ENCODE results near the gene DPF3. TPM values are rescaled to one million over a fixed set of nuclear protein-coding genes. Genes with fewer than 3 reads are reported as not detected.

The DPF3 gene
- total RNA-seq, 2 experiments from 2014 or later, result 0.25 to 0.39 TPM

DNA sequence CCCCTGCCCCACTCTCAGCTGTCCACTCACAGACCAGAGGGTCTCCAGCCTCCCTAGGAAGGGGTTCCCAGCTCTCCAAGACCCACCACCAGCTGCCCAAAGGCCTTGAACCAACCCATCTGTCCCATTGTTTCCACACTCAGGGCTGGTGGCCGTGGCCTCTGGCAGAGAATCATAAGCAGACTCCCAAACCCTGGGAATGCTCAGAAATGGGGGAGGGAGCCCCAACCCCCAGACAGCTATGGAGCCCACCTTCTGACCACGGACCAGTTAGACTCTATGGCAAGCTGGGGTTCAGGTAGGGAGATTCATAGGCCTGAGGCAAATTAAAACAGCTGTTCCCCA, 280.0 kb downstream of the DPF3 start:
- CTCF ChIA-PET, result interaction anchor here (0.6 kb wide), 1 partner anchor 148 kb away, joined by 3 read pairs; no protein-coding TSS in a partner anchor
- no peaks in the 10 kb centered on the region for H3K4me1 Mint-ChIP-seq
- POLR2A ChIA-PET, result no interaction called here
- intact Hi-C loops (cut with DNase I, micrococcal nuclease), result no loop called here
- no peak overlapping the region for H3K27ac Mint-ChIP-seq
- H3K4me3 Mint-ChIP-seq, result no peak overlapping the region
- H3K27me3 Mint-ChIP-seq, result no peaks in the 10 kb centered on the region
- no peak for ATAC-seq
- H3K9me3 Mint-ChIP-seq (ENCODE audit: low read depth), result no peaks in the 10 kb centered on the region
- no peak for DNase-seq
- H3K36me3 Mint-ChIP-seq (ENCODE audit: low read depth), result no peaks in the 10 kb centered on the region

DNA sequence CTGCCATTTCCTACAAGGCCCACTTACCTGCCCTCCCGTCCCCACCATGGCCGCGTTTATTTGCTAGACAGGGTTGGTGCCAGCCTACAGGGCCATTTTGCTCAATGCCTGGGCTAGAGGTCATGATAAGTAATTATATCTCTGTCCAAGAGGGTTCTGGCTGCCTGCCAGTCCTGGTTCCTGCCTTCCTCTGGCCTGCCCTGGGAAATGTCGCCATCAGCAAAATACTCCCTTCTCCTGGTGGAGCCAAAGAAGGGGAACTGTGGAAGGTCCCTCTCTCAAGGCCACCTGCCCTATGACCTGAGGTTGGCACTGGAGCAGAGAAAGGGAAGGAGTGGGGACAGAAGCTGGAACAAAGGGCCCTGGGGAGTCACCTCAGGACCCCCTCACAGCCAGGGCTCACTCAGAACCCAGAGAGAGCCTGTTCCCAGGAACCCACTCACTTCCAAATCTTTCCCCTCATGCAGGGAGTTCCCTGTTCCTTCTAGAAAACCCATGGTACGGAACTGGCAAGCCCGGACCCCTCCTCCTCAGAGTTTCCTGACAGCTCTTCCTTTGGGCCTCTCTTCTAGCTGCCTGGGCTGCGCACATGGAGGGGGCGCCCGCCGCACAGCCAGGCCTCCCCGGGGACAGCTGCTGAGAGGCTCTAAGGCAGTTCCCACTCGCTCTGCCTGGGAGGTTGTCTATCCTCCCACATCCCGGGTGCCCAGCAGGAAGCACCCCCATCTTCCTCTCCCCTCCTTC, 280.5 kb downstream of the DPF3 start:
- no peaks in the 10 kb centered on the region for H3K9me3 Mint-ChIP-seq (ENCODE audit: low read depth)
- H3K4me3 Mint-ChIP-seq, result no peak overlapping the region
- H3K36me3 Mint-ChIP-seq (ENCODE audit: low read depth), result no peaks in the 10 kb centered on the region
- intact Hi-C loops (cut with DNase I, micrococcal nuclease), result no loop called here
- H3K4me1 Mint-ChIP-seq, result no peaks in the 10 kb centered on the region
- no peak for ATAC-seq
- ChIA-PET POLR2A (no interaction called here), CTCF (no interaction called here)
- no peak for DNase-seq
- no peaks in the 10 kb centered on the region for H3K27me3 Mint-ChIP-seq
- H3K27ac Mint-ChIP-seq, result no peak overlapping the region

DNA sequence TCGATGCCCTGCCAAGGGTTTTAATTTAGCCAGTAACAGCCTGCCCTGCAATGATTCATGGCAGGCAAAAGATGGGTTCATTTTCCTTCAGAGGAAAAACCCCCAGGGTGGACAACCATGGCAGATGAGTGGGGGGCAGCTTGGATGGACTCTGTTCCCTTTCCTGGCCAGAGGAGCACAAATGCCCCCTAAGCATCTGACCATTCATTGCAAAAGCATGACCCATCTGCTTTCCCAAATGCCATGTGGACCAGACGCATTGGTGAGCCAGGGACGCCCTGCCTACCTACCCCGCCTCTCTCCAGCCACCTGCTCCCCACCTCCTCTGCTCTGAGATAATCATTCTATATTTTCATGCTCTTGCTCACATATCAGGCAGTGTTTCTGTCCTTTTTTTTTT, 281.9 kb downstream of the DPF3 start:
- Mint-ChIP-seq H3K9me3 (ENCODE audit: low read depth) (no peaks in the 10 kb centered on the region), H3K4me3 (no peak overlapping the region), H3K27ac (no peak overlapping the region), H3K36me3 (ENCODE audit: low read depth) (no peaks in the 10 kb centered on the region), H3K27me3 (no peaks in the 10 kb centered on the region), H3K4me1 (no peaks in the 10 kb centered on the region)
- intact Hi-C loops (cut with DNase I, micrococcal nuclease), result no loop called here
- CTCF ChIA-PET, result no interaction called here
- POLR2A ChIA-PET, result no interaction called here
- no peak for ATAC-seq
- DNase-seq, result no peak

DNA sequence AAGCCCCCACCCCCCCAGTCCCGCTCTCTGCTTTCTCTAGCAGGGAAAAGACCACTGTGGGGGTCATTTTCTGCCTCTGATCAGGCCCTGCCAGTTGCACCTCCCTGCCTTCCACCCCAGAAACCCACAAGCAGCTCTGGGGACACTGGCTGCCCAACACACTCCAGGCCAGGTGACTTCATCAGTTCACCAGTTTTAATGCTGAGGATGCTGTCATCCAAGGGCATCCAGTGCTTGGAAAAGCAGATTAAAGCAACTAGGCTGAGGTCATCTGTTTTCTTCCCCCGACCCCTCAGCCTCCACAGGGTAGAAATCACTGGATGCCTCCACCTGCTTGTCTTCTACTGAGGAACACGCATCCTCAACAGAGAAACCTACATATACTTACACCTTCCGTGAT, 282.4 kb downstream of the DPF3 start:
- ATAC-seq, result no peak
- no peak overlapping the region for H3K4me3 Mint-ChIP-seq
- CTCF ChIA-PET, result no interaction called here
- POLR2A ChIA-PET, result no interaction called here
- H3K27me3 Mint-ChIP-seq, result no peaks in the 10 kb centered on the region
- no peaks in the 10 kb centered on the region for H3K36me3 Mint-ChIP-seq (ENCODE audit: low read depth)
- no peaks in the 10 kb centered on the region for H3K9me3 Mint-ChIP-seq (ENCODE audit: low read depth)
- no peak for DNase-seq
- H3K4me1 Mint-ChIP-seq, result no peaks in the 10 kb centered on the region
- no peak overlapping the region for H3K27ac Mint-ChIP-seq
- intact Hi-C loops (cut with DNase I, micrococcal nuclease), result no loop called here

DNA sequence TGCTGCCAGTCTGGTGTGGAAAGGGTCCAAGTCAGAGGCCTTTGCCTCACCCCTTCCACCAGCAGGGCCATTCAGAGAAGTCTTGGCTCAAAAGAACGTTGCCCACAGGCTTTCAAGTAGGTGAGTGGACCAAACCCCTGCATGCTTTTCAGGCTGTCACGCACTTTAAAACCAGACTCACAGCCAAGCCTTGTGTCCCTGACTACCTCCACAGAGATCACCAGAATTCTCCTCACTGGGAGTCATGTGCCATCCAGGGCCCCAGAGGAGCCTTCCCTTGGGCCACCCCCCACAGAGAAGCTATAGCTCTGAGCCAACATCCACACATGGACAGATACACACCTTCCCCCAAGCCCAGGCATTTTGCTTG, 283.1 kb downstream of the DPF3 start:
- ChIA-PET CTCF (interaction anchor here (0.6 kb wide), 1 partner anchor 507 kb away, joined by 3 read pairs; no protein-coding TSS in a partner anchor), POLR2A (no interaction called here)
- Mint-ChIP-seq H3K36me3 (ENCODE audit: low read depth) (no peaks in the 10 kb centered on the region), H3K9me3 (ENCODE audit: low read depth) (no peaks in the 10 kb centered on the region), H3K4me1 (no peaks in the 10 kb centered on the region), H3K27me3 (no peaks in the 10 kb centered on the region), H3K27ac (no peak overlapping the region), H3K4me3 (no peak overlapping the region)
- DNase-seq, result no peak
- no peak for ATAC-seq
- intact Hi-C loops (cut with DNase I, micrococcal nuclease), result no loop called here

DNA sequence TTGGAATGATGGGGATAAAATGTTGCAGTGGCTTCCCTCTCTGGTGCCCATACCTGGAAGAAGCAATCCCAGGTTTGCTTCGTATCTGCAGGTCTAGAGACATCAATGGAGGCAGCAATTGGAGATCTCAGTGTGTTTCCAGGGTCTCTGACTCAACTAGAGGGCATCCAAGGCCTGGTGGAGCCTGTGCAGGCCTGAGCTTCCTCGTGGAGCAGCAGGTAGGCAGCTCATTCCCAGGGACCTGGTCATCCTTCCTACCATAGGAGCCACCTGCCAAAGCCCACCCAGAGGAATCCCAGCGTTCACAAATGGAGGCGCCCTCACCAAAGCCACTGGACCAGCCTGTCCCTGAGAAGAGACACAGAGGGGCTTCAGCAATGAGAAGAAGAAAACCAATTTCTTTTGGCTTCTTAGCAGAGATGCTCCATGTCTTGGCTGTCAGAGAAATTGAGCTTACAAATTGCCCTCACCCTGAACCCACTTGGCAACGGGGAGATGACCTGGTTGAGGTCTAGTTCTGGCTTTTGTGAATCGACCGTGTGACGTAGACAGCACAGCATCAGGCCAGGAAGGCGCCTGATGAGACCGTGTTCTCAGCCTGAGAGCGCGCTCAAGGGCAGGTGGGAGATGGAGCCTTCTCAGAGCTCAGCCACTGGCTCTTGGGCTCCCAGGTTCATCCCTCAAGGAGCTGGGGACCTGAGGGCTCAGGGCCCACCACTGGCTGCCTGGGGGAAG, 283.6 kb downstream of the DPF3 start:
- ChIA-PET POLR2A (no interaction called here), CTCF (no interaction called here)
- Mint-ChIP-seq H3K4me3 (no peak overlapping the region), H3K27me3 (no peaks in the 10 kb centered on the region), H3K27ac (no peak overlapping the region), H3K9me3 (ENCODE audit: low read depth) (no peaks in the 10 kb centered on the region), H3K4me1 (no peaks in the 10 kb centered on the region), H3K36me3 (ENCODE audit: low read depth) (no peaks in the 10 kb centered on the region)
- DNase-seq (no peak), ATAC-seq (no peak)
- intact Hi-C loops (cut with DNase I, micrococcal nuclease), result no loop called here

DNA sequence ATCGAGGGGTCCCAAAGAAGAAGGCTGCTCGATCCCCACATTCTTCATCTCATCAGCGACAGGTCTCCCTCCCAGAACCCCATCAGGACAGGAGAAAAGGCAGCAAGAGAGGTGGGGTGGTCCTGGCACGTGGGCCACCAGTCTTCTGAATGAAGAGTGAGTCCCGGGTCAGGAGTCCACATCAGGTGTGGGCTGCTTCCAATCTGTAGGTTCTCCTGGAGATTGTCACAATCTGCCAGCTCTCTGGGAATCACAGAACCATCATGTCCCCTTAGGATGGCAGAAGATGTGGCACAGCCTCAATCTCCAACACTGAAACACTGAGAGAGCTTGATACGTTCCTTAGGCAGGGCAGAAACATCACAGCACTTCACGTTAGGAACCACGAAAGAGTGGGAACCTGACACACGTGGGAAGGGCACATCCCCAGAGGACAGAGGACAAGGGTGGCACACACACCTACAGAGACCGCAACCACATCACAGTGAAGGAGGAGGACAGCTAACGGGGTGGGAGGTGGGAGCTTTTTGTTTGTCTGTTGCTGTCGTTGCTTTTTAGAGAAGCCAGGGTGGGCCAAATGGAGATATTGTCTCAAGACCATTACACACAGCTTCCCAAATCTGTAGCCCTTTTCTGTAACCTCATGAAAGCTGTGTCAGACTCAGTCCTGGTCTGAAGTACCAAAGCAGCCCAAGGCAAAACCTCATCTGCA, 284.5 kb downstream of the DPF3 start:
- no peak overlapping the region for H3K4me3 Mint-ChIP-seq
- no peaks in the 10 kb centered on the region for H3K9me3 Mint-ChIP-seq (ENCODE audit: low read depth)
- no peaks in the 10 kb centered on the region for H3K36me3 Mint-ChIP-seq (ENCODE audit: low read depth)
- DNase-seq (no peak), ATAC-seq (no peak)
- intact Hi-C loops (cut with DNase I, micrococcal nuclease), result no loop called here
- H3K27ac Mint-ChIP-seq, result no peak overlapping the region
- ChIA-PET CTCF (no interaction called here), POLR2A (no interaction called here)
- no peaks in the 10 kb centered on the region for H3K4me1 Mint-ChIP-seq
- H3K27me3 Mint-ChIP-seq, result no peaks in the 10 kb centered on the region

DNA sequence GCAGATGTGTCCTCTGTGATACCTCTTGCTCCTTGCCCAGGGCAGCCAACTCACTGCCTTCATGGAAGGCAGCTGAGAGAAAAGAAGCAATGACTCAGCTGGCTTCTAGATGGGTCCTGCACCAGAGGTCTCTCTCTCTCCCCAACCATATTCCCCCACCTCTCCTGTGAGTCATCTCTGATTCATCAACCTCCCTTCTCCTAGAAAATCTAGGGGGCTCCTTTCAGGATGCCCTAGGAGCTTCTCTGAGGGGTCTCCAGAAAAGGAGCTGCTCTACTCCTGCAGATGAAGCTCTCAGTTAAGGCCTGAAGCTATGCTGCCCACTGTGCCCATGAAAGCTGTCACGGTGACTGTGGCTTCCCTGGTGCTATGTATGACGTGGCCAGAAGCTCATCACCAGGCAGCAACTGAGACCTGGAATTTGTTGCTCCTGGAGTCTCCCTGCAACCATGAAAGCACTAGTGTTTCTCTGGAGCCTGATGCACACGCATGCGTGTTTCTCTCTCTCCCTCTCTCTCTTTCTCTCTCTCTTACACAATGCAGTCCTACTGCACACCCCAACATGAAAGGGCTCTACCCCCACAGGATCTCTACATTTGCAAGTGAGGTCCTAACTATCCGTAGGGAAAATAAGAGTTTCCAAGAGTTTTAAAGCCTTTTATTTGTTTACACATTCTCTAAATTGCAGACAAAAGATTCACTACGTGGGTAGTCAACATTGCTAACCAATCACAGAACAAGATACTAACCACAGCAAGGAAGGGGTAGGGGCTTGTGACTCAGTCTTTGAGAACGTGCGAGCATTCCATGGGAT, 285.3 kb downstream of the DPF3 start:
- no peak for ATAC-seq
- Mint-ChIP-seq H3K4me3 (no peak overlapping the region), H3K9me3 (ENCODE audit: low read depth) (no peaks in the 10 kb centered on the region), H3K27me3 (no peaks in the 10 kb centered on the region), H3K27ac (no peak overlapping the region), H3K36me3 (ENCODE audit: low read depth) (no peaks in the 10 kb centered on the region), H3K4me1 (no peaks in the 10 kb centered on the region)
- POLR2A ChIA-PET, result no interaction called here
- CTCF ChIA-PET, result interaction anchor here (0.6 kb wide), 1 partner anchor 186 kb away, joined by 4 read pairs; no protein-coding TSS in a partner anchor
- DNase-seq, result no peak
- intact Hi-C loops (cut with DNase I, micrococcal nuclease), result no loop called here

DNA sequence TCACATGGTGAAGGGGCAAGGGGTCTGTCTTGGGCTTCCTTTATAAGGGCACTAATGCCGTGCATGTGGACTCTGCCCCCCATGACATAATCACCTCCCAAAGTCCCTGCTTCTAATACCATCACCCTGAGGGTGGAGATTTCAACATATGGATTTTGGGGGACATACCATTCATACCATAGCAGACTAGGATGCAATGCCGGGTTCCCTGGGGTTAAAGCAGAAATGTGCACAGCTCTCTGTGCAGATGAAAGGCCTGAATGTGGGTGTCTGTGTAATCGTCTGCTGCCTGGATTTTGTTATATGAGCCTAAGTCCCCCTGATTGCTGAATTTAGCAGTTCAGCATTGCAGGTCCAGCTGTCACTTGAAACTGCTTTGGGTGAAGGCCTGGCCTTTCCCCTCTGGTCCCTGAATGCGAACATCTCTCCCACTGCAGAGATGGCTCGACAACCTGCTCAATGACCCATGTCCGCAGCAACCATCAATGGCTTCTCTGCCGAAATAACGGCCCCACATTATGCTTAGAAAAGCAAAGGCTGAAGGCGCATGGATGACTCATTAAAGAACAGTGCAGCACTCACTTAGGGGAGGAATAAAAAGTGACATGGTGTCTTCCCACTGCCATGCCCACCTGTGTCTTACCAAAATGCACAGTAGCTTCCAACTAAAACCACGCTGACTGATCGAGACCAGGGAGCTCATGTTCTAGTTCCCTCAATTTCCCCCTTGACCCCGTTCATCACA, 286.3 kb downstream of the DPF3 start:
- POLR2A ChIA-PET, result no interaction called here
- DNase-seq, result no peak

DNA sequence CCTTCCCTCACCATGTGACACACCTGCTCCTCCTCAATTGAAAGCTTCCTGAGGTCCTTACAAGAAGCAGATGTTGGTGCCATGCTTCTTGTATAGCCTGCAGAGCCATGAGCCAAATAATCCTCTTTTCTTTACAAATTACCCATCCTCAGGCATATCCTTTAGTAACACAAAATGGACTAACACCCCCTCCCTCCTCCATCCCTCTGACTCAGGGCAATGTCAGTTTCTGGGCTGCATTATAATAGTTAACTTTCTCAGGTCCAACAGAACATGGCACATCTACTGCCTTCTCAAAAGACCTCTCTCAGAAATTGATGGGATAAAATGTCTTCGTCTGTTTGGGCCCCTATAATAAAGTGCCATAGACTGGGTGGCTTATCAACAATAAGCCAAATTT, 287.0 kb downstream of the DPF3 start:
- no peaks in the 10 kb centered on the region for H3K4me1 Mint-ChIP-seq
- no peaks in the 10 kb centered on the region for H3K9me3 Mint-ChIP-seq (ENCODE audit: low read depth)
- POLR2A ChIA-PET, result no interaction called here
- intact Hi-C loops (cut with DNase I, micrococcal nuclease), result no loop called here
- H3K36me3 Mint-ChIP-seq (ENCODE audit: low read depth), result no peaks in the 10 kb centered on the region
- no peak for DNase-seq
- H3K27me3 Mint-ChIP-seq, result no peaks in the 10 kb centered on the region
- CTCF ChIA-PET, result no interaction called here
- no peak for ATAC-seq
- no peak overlapping the region for H3K27ac Mint-ChIP-seq
- no peak overlapping the region for H3K4me3 Mint-ChIP-seq

More for the DNA sequence above, 286.3 kb downstream of the DPF3 start:
- CTCF ChIA-PET, result interaction anchor here (0.6 kb wide), 1 partner anchor 185 kb away, joined by 4 read pairs; no protein-coding TSS in a partner anchor
- Mint-ChIP-seq H3K9me3 (ENCODE audit: low read depth) (no peaks in the 10 kb centered on the region), H3K27me3 (no peaks in the 10 kb centered on the region), H3K27ac (no peak overlapping the region), H3K36me3 (ENCODE audit: low read depth) (no peaks in the 10 kb centered on the region), H3K4me3 (no peak overlapping the region), H3K4me1 (no peaks in the 10 kb centered on the region)
- intact Hi-C loops (cut with DNase I, micrococcal nuclease), result no loop called here
- ATAC-seq, result no peak

DNA sequence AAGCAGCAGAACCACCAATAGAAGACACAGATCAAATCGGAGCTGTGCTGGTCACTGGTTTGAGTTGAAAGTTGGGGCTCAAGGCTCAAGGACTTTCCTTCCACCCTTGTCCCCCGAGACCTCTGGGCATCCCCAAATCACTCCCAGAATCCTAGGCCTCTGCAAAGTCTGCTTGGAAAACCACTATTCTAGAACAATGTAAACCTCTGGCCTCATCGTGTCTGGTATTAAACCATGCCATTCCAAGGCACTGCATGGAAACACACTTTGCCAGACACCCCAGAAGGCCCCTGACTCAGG, 288.0 kb downstream of the DPF3 start:
- Mint-ChIP-seq H3K4me1 (no peaks in the 10 kb centered on the region), H3K36me3 (ENCODE audit: low read depth) (no peaks in the 10 kb centered on the region), H3K4me3 (no peak overlapping the region)

More for the DNA sequence above, 288.0 kb downstream of the DPF3 start:
- Mint-ChIP-seq H3K9me3 (ENCODE audit: low read depth) (no peaks in the 10 kb centered on the region), H3K27ac (no peak overlapping the region), H3K27me3 (no peaks in the 10 kb centered on the region)
- DNase-seq, result no peak
- ATAC-seq, result no peak
- POLR2A ChIA-PET, result no interaction called here
- intact Hi-C loops (cut with DNase I, micrococcal nuclease), result no loop called here
- CTCF ChIA-PET, result no interaction called here
